T-cell (primary cell): ENCODE measurements around the gene ITGB6. TPM values are rescaled to one million over a fixed set of nuclear protein-coding genes. Genes with fewer than 3 reads are reported as not detected.

ENCODE experiments used
- ATAC-seq, 4 experiments: fragments of 200-7000 bp in 3 of 4; fragments of 150-1000 bp in 1 of 4; cut with Tn5 transposase; replicated peaks in 1 of 4; 1 replicate in 3 of 4; 2 replicates in 1 of 4; pipeline ENCODE4 v1.10.0; 2021; ENCODE audit warnings: moderate library complexity in 3 of 4, mild to moderate bottlenecking in 2 of 4, moderate number of reproducible peaks in 1 of 4
- CTCF ChIA-PET, 2 donors: fragments of 300-600 bp; sonication (Branson Sonifier 250); formaldehyde crosslinking; loops; one replicate each; lab custom pipeline; 2022; ENCODE audit warnings: antibody characterized with exemption in 2 of 2; lab: Charles Lee
- POLR2A ChIA-PET, 2 donors: fragments of 300-600 bp; sonication (Branson Sonifier 250); formaldehyde crosslinking; loops; one replicate each; lab custom pipeline; 2022; ENCODE audit warnings: antibody characterized with exemption in 2 of 2; lab: Charles Lee
- DNase-seq, 35 experiments: peaks; one replicate each; pipeline versions ENCODE4 v3.0.0 to v3.0.0-alpha.2; 2013 to 2023
- H3K27ac ChIP-seq: one replicate; pipeline ENCODE4 v1.5.1; 2013; ENCODE audit warnings: low read length
- H3K27me3 ChIP-seq, 2 experiments: replicated peaks in 1 of 2; 1 replicate in 1 of 2; 2 replicates in 1 of 2; pipeline versions ENCODE4 v1.6.1 to v1.7.0; 2013; ENCODE audit warnings: low read length in 1 of 2, mixed read lengths in 1 of 2; ENCODE audit not compliant: control insufficient read depth in 2 of 2, insufficient read depth in 2 of 2; ENCODE audit errors: extremely low read depth in 1 of 2
- H3K36me3 ChIP-seq, 2 donors: 1 replicate in 1 of 2; 2 replicates in 1 of 2; pipeline versions ENCODE4 v1.6.1 to v1.7.0; 2013; ENCODE audit warnings: low read length in 1 of 2; ENCODE audit not compliant: control insufficient read depth in 2 of 2, insufficient read depth in 1 of 2; ENCODE audit errors: extremely low read depth in 1 of 2
- H3K4me1 ChIP-seq, 2 experiments: 1 replicate in 1 of 2; 2 replicates in 1 of 2; pipeline versions ENCODE4 v1.6.1 to v1.7.0; 2013; ENCODE audit warnings: low read length in 2 of 2, mixed read lengths in 1 of 2; ENCODE audit not compliant: insufficient read depth in 2 of 2, control insufficient read depth in 1 of 2; ENCODE audit errors: extremely low read depth in 1 of 2
- H3K4me3 ChIP-seq, 2 donors: 1 replicate in 1 of 2; 2 replicates in 1 of 2; pipeline versions ENCODE4 v1.5.1 to v1.7.0; 2013; ENCODE audit warnings: mild to moderate bottlenecking in 2 of 2, low read length in 1 of 2, moderate library complexity in 1 of 2; ENCODE audit not compliant: control insufficient read depth in 1 of 2; ENCODE audit errors: extremely low read depth in 1 of 2
- H3K9me3 ChIP-seq: 2 replicates; pipeline ENCODE4 v1.7.0; 2013
- H3K27ac Mint-ChIP-seq, 2 donors: one replicate each; pipeline ENCODE4 v1.8.0; 2020 to 2021; ENCODE audit warnings: mild to moderate bottlenecking in 2 of 2, mixed read lengths in 2 of 2
- H3K27me3 Mint-ChIP-seq, 2 donors: one replicate each; pipeline ENCODE4 v1.8.0; 2021 to 2022; ENCODE audit warnings: mixed read lengths in 2 of 2
- H3K36me3 Mint-ChIP-seq: one replicate; pipeline ENCODE4 v1.8.0; 2021; ENCODE audit warnings: mixed read lengths
- H3K4me1 Mint-ChIP-seq, 3 donors: one replicate each; pipeline ENCODE4 v1.8.0; 2020 to 2022; ENCODE audit warnings: mixed read lengths in 3 of 3, mild to moderate bottlenecking in 1 of 3
- H3K4me3 Mint-ChIP-seq, 3 donors: one replicate each; pipeline ENCODE4 v1.8.0; 2020 to 2022; ENCODE audit warnings: mild to moderate bottlenecking in 3 of 3, mixed read lengths in 3 of 3, moderate library complexity in 3 of 3
- H3K9me3 Mint-ChIP-seq, 3 donors: one replicate each; pipeline ENCODE4 v1.8.0; 2020 to 2022; ENCODE audit warnings: mixed read lengths in 3 of 3
- WGBS: methylation state at CpG from one replicate; pipeline ENCODE4 v1.1.5; 2013; ENCODE audit warnings: missing lambda C conversion rate; ENCODE audit not compliant: insufficient coverage; 5-methylcytosine and 5-hydroxymethylcytosine counted together
- total RNA-seq, 35 experiments: library from RNA in 6 of 35; stranded (reverse) in 6 of 35; fragments of 120-200 nt in 1 of 35; gene quantifications; one replicate each; pipeline versions ENCODE4 v1.2.1 to v1.2.4 and lab custom pipeline; 2013 to 2026

ITGB6 gene
- total RNA-seq, 5 donors from 2014 or later (not counting 1 experiment from before 2014, with no cell fraction given): 0.09 to 0.38 TPM; not detected in 3

- Mint-ChIP-seq H3K9me3 (no peaks in the 10 kb centered on the region), H3K4me1 (no peaks in the 10 kb centered on the region), H3K27me3 (peaks cover 0 to 10% of the 10 kb centered on the region in 2 donors), H3K27ac (no peak overlapping the region), H3K4me3 (no peak overlapping the region), H3K36me3 (no peaks in the 10 kb centered on the region)
- H3K36me3 ChIP-seq: no peaks in the 10 kb centered on the region
- no peak overlapping the region for H3K27ac ChIP-seq
- H3K27me3 ChIP-seq: peaks cover 0 to 5% of the 10 kb centered on the region in 2 experiments
- no peaks in the 10 kb centered on the region for H3K4me1 ChIP-seq
- H3K9me3 ChIP-seq: no peaks in the 10 kb centered on the region
- no peak overlapping the region for H3K4me3 ChIP-seq
- DNase-seq: no peak
- ChIA-PET POLR2A (no interaction called here), CTCF (no interaction called here)
- WGBS: no CpG with 5 or more reads among the region's 2 CpGs
- ATAC-seq: no peak
Measured at GRCh38 chr2:160052531-160052930, 147.5 kb downstream of the ITGB6 start.

GRCh38 chr2:160051371-160051800 lies 148.7 kb downstream of the ITGB6 start:
- Mint-ChIP-seq H3K4me1 (no peaks in the 10 kb centered on the region), H3K4me3 (no peak overlapping the region), H3K27me3 (peaks cover 0 to 2% of the 10 kb centered on the region in 2 donors), H3K36me3 (no peaks in the 10 kb centered on the region), H3K27ac (no peak overlapping the region), H3K9me3 (no peaks in the 10 kb centered on the region)
- no peaks in the 10 kb centered on the region for H3K9me3 ChIP-seq
- WGBS: 90% methylated on average over 2 of the region's 3 CpGs
- H3K4me3 ChIP-seq: no peak overlapping the region
- peaks cover 0 to 3% of the 10 kb centered on the region in 2 experiments for H3K27me3 ChIP-seq
- ChIA-PET CTCF (no interaction called here), POLR2A (no interaction called here)
- ATAC-seq (no peak), DNase-seq (no peak)
- H3K4me1 ChIP-seq: no peaks in the 10 kb centered on the region
- H3K27ac ChIP-seq: no peak overlapping the region
- no peaks in the 10 kb centered on the region for H3K36me3 ChIP-seq

DNA sequence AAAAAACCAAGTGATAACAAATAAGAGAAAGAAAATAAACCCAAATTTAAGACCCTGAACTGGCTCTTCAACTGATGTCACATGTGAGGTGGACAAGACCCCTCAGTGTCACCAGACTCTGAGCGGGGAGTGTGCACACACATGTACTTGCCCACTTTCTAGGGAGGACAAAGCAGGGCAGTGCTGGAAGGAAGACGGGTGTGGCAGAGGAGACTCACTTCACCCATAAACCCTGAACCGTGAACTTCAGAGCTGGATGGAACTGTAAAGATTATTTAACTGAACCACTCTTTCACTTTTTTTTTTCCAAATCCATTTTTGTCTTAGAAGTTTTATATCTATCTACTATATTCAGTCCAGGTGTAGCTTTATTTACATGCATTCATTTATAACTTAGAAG lies 149.9 kb downstream of the ITGB6 start:
- no peak overlapping the region for H3K27ac ChIP-seq
- no peak overlapping the region for H3K4me3 ChIP-seq
- Mint-ChIP-seq H3K4me3 (no peak overlapping the region), H3K27ac (no peak overlapping the region), H3K9me3 (no peaks in the 10 kb centered on the region), H3K36me3 (no peaks in the 10 kb centered on the region), H3K4me1 (no peaks in the 10 kb centered on the region), H3K27me3 (no peaks in the 10 kb centered on the region)
- H3K27me3 ChIP-seq: peaks cover 0 to 3% of the 10 kb centered on the region in 2 experiments
- H3K36me3 ChIP-seq: no peaks in the 10 kb centered on the region
- no peak for DNase-seq
- WGBS: 100% methylated on average over 1 of the region's 3 CpGs
- H3K4me1 ChIP-seq: no peaks in the 10 kb centered on the region
- ChIA-PET POLR2A (no interaction called here), CTCF (no interaction called here)
- no peak for ATAC-seq
- H3K9me3 ChIP-seq: no peaks in the 10 kb centered on the region

Other genes with a start within 250 kb of the ITGB6 start
- gene PLA2R1, start 137.7 kb downstream of the ITGB6 start, total RNA-seq: under 1 TPM in 1 of 5 donors, not detected in 4; 0.20 TPM